ENCODE measurements around the gene PHRF1.
"Not testable (repeated sequence)": the region's sequence is repeated elsewhere in the genome, so short reads cannot be mapped to it uniquely, and the experiment has no call there.

The PHRF1 gene

DNA sequence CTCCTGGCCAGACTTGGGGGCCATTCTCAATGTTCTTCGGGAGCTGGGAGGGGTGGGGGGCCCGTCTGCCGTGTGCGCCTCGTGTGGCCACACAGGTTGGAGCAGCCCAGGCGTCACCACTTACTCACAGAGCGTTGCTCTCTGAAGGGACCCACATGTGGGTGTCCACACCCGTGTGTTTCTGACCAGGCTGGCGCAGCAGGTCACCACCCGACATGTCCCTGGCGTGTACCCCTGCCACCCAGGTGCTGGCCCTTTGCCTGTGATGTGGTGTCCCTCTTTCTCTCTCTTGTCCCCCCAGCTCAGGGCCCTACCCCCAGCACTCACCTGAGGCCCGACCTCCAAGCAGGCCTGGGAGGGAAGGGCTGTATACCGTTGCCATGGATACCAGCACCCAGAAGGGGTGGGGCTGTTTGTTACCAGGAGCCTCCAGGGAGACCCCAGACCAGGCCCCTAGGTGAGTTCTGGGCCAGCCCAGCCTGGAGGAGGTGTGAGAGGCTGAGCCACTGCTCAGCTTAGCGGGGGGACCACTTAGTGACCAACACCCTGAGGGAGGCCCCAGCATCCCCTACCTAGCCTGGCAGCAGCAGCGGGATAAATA lies 17.1 kb upstream of the PHRF1 start:
- DNase-seq: no peak

GRCh38 chr11:559712-560304 lies 16.5 kb upstream of the PHRF1 start:
- DNase-seq: no peak

- peak; percentile 97 for DNase-seq
Measured at GRCh38 chr11:560305-561147, 15.7 kb upstream of the PHRF1 start, which contains the start of the genes LMNTD2 and RASSF7. LMNTD2 (minus strand) TSS chr11:560738; CDS start chr11:560716, 22 bp downstream. RASSF7 (plus strand) TSS chr11:560970; CDS start chr11:561769, 799 bp downstream.

GRCh38 chr11:561148-562003 lies 14.9 kb upstream of the PHRF1 start:
- no peak for DNase-seq

DNA sequence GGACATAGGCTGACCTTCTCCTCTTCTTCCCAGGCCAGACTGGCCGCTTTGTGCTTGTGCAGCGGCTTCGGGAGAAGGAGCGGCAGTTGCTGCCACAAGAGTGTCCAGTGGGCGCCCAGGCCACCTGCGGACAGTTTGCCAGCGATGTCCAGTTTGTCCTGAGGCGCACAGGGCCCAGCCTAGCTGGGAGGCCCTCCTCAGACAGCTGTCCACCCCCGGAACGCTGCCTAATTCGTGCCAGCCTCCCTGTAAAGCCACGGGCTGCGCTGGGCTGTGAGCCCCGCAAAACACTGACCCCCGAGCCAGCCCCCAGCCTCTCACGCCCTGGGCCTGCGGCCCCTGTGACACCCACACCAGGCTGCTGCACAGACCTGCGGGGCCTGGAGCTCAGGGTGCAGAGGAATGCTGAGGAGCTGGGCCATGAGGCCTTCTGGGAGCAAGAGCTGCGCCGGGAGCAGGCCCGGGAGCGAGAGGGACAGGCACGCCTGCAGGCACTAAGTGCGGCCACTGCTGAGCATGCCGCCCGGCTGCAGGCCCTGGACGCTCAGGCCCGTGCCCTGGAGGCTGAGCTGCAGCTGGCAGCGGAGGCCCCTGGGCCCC lies 14.1 kb upstream of the PHRF1 start:
- no peak for DNase-seq

DNA sequence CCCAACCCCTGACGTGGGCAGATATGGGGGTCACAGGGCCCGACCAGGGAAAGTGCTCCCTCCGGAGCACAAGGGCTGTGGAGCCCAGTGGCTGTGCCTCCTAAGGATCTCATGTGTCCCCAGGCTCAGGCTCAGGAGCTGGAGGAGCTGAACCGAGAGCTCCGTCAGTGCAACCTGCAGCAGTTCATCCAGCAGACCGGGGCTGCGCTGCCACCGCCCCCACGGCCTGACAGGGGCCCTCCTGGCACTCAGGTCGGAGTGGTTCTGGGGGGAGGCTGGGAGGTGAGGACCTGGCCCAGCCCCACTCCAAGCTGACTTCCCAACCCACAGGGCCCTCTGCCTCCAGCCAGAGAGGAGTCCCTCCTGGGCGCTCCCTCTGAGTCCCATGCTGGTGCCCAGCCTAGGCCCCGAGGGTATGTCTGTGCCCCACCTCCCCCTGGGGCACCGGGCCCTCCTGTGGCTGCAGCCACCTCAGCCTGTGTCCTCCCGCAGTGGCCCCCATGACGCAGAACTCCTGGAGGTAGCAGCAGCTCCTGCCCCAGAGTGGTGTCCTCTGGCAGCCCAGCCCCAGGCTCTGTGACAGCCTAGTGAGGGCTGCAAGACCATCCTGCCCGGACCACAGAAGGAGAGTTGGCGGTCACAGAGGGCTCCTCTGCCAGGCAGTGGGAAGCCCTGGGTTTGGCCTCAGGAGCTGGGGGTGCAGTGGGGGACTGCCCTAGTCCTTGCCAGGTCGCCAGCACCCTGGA lies 13.0 kb upstream of the PHRF1 start:
- no peak for DNase-seq

DNA sequence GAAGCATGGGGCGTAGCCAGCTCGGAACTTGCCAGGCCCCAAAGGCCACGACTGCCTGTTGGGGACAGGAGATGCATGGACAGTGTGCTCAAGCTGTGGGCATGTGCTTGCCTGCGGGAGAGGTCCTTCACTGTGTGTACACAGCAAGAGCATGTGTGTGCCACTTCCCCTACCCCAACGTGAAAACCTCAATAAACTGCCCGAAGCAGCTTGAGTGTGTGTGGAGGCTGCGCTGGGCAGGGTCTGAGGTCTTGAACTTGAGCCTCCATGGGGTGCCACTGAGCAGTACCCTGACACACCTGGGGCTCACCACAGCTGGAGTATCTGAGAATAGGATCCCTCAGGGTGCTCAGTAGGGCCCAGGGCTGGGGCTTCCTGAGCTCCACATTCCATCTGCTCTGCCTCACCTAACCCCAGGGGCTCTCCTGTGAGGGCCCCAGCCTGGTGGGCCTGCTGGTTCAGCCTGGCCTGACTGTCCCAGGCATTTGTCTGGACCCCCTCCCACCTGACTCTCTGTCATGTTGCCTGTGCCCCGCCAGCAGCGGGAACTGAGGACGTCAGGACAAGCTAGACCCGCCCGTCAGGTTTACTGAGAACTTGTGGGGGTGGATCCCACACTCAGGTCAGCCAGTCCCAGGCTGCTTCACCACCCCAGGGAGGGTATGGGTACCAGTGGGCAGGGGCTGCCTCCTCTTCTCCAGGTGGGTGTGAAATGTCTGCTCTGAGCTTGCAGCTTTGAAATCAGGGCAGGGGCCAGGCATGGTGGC lies 12.3 kb upstream of the PHRF1 start:
- no peak for DNase-seq

- no peak for DNase-seq
Measured at GRCh38 chr11:565921-566509, 10.3 kb upstream of the PHRF1 start.

- no peak for DNase-seq
Measured at GRCh38 chr11:567011-567628, 9.2 kb upstream of the PHRF1 start.

DNA sequence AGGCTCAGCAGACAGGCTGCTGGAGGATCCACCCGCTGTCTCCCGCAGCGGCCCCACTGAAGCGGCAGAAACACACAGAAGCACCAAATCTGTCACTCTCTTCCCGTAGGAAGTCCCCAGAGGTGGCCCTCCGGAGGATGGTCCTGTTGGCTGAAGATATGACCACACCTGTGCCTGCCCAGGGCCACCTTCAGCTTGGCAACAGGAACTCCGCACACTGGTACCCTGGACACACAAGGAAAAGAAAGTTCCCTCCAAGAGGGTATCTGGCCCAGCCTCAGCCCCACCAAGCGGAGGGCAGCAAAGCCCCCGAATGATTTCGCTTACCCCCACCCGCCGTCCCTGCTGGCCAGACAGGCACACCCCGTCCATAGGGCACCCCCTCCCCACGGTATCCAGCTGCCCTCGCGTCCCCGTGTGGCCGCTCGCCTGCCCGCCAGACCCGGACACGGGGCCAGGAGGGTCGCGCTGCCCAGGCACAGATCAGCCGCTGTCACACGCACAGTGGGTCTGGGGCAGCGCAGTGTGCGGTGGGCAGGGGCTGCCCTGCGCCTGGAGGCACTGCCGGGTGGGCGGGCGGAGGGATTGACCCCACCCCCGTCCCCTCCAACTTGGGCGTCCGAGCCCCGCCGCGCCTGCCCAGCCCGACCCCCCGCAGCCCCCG lies 8.5 kb upstream of the PHRF1 start:
- no peak for DNase-seq

DNA sequence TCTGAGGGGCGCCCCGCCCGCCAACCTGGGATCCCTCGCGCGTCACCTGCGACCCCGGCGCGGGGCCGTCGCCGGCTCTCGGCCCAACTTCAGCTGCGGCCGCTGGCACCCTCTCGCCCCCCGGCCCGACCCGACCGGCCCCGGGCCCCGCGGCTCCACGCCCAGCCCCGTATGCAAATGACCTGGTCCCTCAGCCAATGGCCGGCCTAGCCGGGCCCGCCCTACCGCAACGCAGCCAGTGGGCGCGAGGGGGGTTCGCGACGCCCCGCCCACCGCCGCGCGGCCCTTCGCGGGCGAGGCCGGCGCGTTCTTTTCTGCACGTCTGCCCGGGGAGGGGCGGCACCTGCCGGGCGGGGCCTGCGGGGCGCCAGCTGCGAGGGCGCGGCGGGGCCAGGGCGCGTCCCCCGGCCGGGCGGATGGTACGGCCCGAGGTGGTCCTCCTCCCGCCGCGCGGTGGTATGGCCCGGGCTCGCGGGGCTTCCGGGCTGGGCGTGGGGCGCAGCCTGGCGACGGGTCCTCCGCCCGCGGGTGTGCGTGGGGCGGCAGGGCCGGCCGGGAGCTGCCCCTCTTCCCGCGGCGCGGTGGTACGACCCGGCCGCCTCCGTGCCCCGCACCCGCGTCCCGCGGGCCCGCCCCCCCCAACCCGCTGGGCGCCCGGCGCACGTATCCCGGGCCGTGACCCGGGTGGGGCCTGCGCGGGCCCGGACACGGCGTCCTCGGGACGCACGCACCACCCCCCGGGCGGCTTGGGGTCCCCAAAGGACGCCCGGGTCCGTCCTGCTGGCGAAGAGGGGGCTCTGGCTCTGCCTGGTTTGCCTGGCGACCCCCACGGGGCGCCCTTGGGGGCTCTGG lies 7.7 kb upstream of the PHRF1 start:
- DNase-seq: peak; percentile 84

GRCh38 chr11:569158-569885 lies 6.9 kb upstream of the PHRF1 start:
- DNase-seq: no peak

DNA sequence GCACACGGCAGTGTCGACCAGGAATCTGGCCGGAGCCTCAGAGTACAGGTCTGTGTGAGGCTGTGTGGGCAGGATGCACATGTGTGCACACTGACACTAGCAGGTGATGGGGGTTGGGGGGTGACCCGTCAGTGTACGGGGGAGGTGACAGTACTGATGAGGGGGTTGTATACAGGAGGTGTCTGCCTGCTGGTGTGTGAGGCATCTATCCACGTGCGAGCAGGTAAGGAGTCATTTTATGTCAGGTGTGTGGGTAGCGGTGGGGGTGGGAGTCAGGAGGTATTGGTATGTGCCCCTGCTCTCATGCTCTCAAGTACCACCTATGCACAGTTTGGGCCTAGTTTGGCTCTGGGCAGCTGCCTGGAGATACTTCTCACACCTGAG lies 4.5 kb upstream of the PHRF1 start:
- no peak for DNase-seq

DNA sequence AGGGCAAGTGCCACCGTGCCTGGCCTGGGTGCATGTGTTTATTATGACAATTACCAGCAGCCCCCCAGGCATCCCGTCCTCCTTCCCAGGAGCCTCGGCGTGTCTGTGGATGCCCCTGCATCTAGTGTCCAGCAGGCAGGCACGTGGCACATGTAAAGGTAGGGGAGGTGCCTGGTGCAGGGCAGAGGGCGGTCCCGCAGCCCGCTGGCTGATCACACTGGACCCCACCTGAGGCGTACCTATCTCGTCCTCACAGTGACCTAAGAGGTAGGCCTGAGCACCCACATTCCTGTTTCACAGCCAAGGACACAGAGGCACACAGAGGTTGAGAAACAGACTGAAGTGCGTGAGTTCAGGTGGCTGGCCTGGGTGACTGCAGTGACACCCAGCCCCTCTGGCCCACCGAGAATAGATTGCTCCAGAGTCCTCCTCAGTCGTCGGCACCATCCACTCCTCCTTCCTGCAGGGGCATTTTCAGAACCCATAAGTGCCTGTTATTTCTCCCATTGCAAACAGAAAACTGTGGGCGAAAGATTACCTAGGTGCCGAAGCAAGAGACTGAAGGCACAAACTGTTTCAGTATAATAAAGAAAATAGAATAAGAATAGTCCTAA lies 3.0 kb upstream of the PHRF1 start:
- DNase-seq: no peak

GRCh38 chr11:574031-574570 lies 2.2 kb upstream of the PHRF1 start:
- not testable (repeated sequence) for DNase-seq

- DNase-seq: no peak
Measured at GRCh38 chr11:574632-575312, 1.5 kb upstream of the PHRF1 start.

All from stimulated activated CD4-positive, alpha-beta T cell treated with anti-CD3 and anti-CD28 coated beads, Interleukin-12 subunit alpha, Interleukin-12 subunit beta, amount 100 ng/mL, for 4 hours (primary cell).